ENCODE data around the gene STYK1.

DNA sequence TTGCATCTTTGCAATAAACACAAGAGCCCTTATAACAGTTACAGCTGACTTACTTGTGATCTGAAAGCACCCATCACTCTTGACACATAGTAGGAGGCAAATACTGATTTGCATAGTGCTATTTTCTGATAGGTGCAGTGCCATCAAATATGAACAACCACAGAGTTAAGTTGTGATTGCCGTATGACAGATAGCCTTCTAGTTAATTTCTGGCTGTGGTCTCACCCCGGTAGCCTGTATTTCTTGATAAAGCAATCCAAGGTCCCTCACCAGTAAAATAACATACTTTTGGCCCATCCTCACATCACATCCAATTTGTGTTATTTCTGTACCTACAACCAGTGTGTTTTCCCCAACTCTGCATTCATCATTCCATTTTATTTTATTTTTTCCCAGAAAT is 23.3 kb upstream of the STYK1 start:
- TF ChIP-seq, protein P1, sequence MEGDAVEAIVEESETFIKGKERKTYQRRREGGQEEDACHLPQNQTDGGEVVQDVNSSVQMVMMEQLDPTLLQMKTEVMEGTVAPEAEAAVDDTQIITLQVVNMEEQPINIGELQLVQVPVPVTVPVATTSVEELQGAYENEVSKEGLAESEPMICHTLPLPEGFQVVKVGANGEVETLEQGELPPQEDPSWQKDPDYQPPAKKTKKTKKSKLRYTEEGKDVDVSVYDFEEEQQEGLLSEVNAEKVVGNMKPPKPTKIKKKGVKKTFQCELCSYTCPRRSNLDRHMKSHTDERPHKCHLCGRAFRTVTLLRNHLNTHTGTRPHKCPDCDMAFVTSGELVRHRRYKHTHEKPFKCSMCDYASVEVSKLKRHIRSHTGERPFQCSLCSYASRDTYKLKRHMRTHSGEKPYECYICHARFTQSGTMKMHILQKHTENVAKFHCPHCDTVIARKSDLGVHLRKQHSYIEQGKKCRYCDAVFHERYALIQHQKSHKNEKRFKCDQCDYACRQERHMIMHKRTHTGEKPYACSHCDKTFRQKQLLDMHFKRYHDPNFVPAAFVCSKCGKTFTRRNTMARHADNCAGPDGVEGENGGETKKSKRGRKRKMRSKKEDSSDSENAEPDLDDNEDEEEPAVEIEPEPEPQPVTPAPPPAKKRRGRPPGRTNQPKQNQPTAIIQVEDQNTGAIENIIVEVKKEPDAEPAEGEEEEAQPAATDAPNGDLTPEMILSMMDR (IDR thresholded peaks at IDR 0.05; ENCODE audit: low read depth, low read length, missing input control): no peak
- TF ChIP-seq, protein P2, sequence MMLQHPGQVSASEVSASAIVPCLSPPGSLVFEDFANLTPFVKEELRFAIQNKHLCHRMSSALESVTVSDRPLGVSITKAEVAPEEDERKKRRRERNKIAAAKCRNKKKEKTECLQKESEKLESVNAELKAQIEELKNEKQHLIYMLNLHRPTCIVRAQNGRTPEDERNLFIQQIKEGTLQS (IDR thresholded peaks at IDR 0.05): no peak
- no peak for TF ChIP-seq JUND (IDR thresholded peaks at IDR 0.05)
- TF ChIP-seq, protein P3, sequence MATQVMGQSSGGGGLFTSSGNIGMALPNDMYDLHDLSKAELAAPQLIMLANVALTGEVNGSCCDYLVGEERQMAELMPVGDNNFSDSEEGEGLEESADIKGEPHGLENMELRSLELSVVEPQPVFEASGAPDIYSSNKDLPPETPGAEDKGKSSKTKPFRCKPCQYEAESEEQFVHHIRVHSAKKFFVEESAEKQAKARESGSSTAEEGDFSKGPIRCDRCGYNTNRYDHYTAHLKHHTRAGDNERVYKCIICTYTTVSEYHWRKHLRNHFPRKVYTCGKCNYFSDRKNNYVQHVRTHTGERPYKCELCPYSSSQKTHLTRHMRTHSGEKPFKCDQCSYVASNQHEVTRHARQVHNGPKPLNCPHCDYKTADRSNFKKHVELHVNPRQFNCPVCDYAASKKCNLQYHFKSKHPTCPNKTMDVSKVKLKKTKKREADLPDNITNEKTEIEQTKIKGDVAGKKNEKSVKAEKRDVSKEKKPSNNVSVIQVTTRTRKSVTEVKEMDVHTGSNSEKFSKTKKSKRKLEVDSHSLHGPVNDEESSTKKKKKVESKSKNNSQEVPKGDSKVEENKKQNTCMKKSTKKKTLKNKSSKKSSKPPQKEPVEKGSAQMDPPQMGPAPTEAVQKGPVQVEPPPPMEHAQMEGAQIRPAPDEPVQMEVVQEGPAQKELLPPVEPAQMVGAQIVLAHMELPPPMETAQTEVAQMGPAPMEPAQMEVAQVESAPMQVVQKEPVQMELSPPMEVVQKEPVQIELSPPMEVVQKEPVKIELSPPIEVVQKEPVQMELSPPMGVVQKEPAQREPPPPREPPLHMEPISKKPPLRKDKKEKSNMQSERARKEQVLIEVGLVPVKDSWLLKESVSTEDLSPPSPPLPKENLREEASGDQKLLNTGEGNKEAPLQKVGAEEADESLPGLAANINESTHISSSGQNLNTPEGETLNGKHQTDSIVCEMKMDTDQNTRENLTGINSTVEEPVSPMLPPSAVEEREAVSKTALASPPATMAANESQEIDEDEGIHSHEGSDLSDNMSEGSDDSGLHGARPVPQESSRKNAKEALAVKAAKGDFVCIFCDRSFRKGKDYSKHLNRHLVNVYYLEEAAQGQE (IDR thresholded peaks at IDR 0.05): no peak
- TF ChIP-seq FOXA1 (IDR thresholded peaks at IDR 0.05): no peak
- TF ChIP-seq, protein P4, sequence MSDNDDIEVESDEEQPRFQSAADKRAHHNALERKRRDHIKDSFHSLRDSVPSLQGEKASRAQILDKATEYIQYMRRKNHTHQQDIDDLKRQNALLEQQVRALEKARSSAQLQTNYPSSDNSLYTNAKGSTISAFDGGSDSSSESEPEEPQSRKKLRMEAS (IDR thresholded peaks at IDR 0.05): no peak
- TF ChIP-seq RAD21 (IDR thresholded peaks at IDR 0.05): no peak
- no peak for TF ChIP-seq GABPA (IDR thresholded peaks at IDR 0.05 in 1 of 2, conservative IDR thresholded peaks at IDR 0.05 in 1 of 2)

Measured in liver (tissue), 3 donors.